H9 (cell line): ENCODE results near the gene ACVR1. TPM values are rescaled to one million over a fixed set of nuclear protein-coding genes. Genes with fewer than 3 reads are reported as not detected.

ENCODE experiments used
- DNase-seq: peaks from one replicate; pipeline ENCODE4 v3.0.0-alpha.2; 2017
- H2AFZ ChIP-seq: one replicate; pipeline ENCODE4 v1.6.1; 2013; ENCODE audit warnings: mild to moderate bottlenecking, low read length, control low read depth, moderate library complexity
- H2AK5ac ChIP-seq: 2 replicates; pipeline ENCODE4 v1.6.1; 2013; ENCODE audit warnings: low read length, control low read depth, mixed read lengths; ENCODE audit not compliant: insufficient read length
- H2BK120ac ChIP-seq: one replicate; pipeline ENCODE4 v1.6.1; 2013; ENCODE audit warnings: low read depth, mild to moderate bottlenecking, low read length, control low read depth, inconsistent platforms; ENCODE audit not compliant: poor library complexity, severe bottlenecking
- H2BK12ac ChIP-seq: 2 replicates; pipeline ENCODE4 v1.6.1; 2013; ENCODE audit warnings: low read length, control low read depth, mixed read lengths, low read depth; ENCODE audit not compliant: insufficient read length
- H2BK15ac ChIP-seq: 2 replicates; pipeline ENCODE4 v1.6.1; 2013; ENCODE audit warnings: low read depth, low read length, control low read depth
- H2BK20ac ChIP-seq: one replicate; pipeline ENCODE4 v1.6.1; 2013; ENCODE audit warnings: low read depth, mild to moderate bottlenecking, low read length, control low read depth, inconsistent platforms; ENCODE audit not compliant: poor library complexity, severe bottlenecking
- H2BK5ac ChIP-seq: 2 replicates; pipeline ENCODE4 v1.6.1; 2013; ENCODE audit warnings: low read length, control low read depth, mixed read lengths; ENCODE audit not compliant: insufficient read length
- H3K14ac ChIP-seq: 2 replicates; pipeline ENCODE4 v1.6.1; 2013; ENCODE audit warnings: low read length, control low read depth; ENCODE audit not compliant: insufficient read depth
- H3K18ac ChIP-seq: 2 replicates; pipeline ENCODE4 v1.6.1; 2013; ENCODE audit warnings: low read depth, mild to moderate bottlenecking, mixed read lengths, low read length, control low read depth; ENCODE audit not compliant: insufficient read length
- H3K23ac ChIP-seq: 2 replicates; pipeline ENCODE4 v1.6.1; 2013; ENCODE audit warnings: low read length, control low read depth, mixed read lengths, low read depth; ENCODE audit not compliant: insufficient read length
- H3K23me2 ChIP-seq: 2 replicates; pipeline ENCODE4 v1.6.1; 2013; ENCODE audit warnings: low read depth, mild to moderate bottlenecking, mixed read lengths, low read length, control low read depth; ENCODE audit not compliant: insufficient read length, poor library complexity, severe bottlenecking
- H3K27ac ChIP-seq: 2 replicates; pipeline ENCODE4 v1.5.1; 2013; ENCODE audit warnings: low read length, control low read depth, mixed read lengths, low read depth; ENCODE audit not compliant: insufficient read length
- H3K27me3 ChIP-seq: 2 replicates; pipeline ENCODE4 v1.6.1; 2013; ENCODE audit warnings: low read length, control low read depth, inconsistent platforms; ENCODE audit not compliant: insufficient read depth
- H3K4ac ChIP-seq: 2 replicates; pipeline ENCODE4 v1.6.1; 2013; ENCODE audit warnings: low read depth, mild to moderate bottlenecking, control low read depth, inconsistent platforms, low read length, moderate library complexity
- H3K4me1 ChIP-seq: 2 replicates; pipeline ENCODE4 v1.6.1; 2013; ENCODE audit warnings: low read length, control low read depth, inconsistent platforms; ENCODE audit not compliant: insufficient read depth
- H3K4me2 ChIP-seq: 2 replicates; pipeline ENCODE4 v1.6.1; 2013; ENCODE audit warnings: low read length, control low read depth, mixed read lengths; ENCODE audit not compliant: insufficient read length, insufficient read depth
- H3K56ac ChIP-seq: 2 replicates; pipeline ENCODE4 v1.6.1; 2013; ENCODE audit warnings: low read depth, mild to moderate bottlenecking, mixed read lengths, low read length, control low read depth; ENCODE audit not compliant: insufficient read length
- H3K79me1 ChIP-seq: 2 replicates; pipeline ENCODE4 v1.6.1; 2013; ENCODE audit warnings: low read depth, mild to moderate bottlenecking, moderate library complexity, low read length, control low read depth, inconsistent platforms; ENCODE audit not compliant: insufficient read depth, poor library complexity, severe bottlenecking
- H3K79me2 ChIP-seq: 2 replicates; pipeline ENCODE4 v1.6.1; 2013; ENCODE audit warnings: low read length, control low read depth, inconsistent platforms; ENCODE audit not compliant: insufficient read depth
- H3K9ac ChIP-seq: 2 replicates; pipeline ENCODE4 v1.6.1; 2013; ENCODE audit warnings: low read length, control low read depth, mixed read lengths; ENCODE audit not compliant: insufficient read length; ENCODE audit errors: extremely low read depth
- H3K9me3 ChIP-seq: one replicate; pipeline ENCODE4 v1.6.1; 2013; ENCODE audit warnings: low read depth, low read length, inconsistent platforms; ENCODE audit not compliant: control insufficient read depth
- H3T11ph ChIP-seq: one replicate; pipeline ENCODE4 v1.6.1; 2013; ENCODE audit warnings: mild to moderate bottlenecking, low read length, control low read depth, inconsistent platforms
- H4K20me1 ChIP-seq: one replicate; pipeline ENCODE4 v1.6.1; 2013; ENCODE audit not compliant: control insufficient read depth, insufficient read length, insufficient read depth
- H4K5ac ChIP-seq: 2 replicates; pipeline ENCODE4 v1.6.1; 2013; ENCODE audit warnings: low read depth, mild to moderate bottlenecking, mixed read lengths, low read length, control low read depth; ENCODE audit not compliant: insufficient read length
- H4K8ac ChIP-seq: replicated peaks from 2 replicates; pipeline ENCODE4 v1.6.1; 2013; ENCODE audit warnings: low read length, control low read depth, mixed read lengths, low read depth; ENCODE audit not compliant: insufficient read length
- H4K91ac ChIP-seq: 2 replicates; pipeline ENCODE4 v1.6.1; 2013; ENCODE audit warnings: low read depth, mild to moderate bottlenecking, moderate library complexity, mixed read lengths, low read length, control low read depth; ENCODE audit not compliant: insufficient read length
- H3K27ac Mint-ChIP-seq, 3 experiments: 2 replicates in 2 of 3; 3 replicates in 1 of 3; pipeline ENCODE4 v1.8.0; 2020 to 2021; ENCODE audit warnings: mixed read lengths in 3 of 3, mild to moderate bottlenecking in 1 of 3, moderate library complexity in 1 of 3
- H3K27me3 Mint-ChIP-seq: 2 replicates; pipeline ENCODE4 v1.8.0; 2021; ENCODE audit warnings: low read depth, mild to moderate bottlenecking, moderate library complexity, mixed read lengths
- H3K36me3 Mint-ChIP-seq, 3 experiments: 2 replicates in 2 of 3; 3 replicates in 1 of 3; pipeline ENCODE4 v1.8.0; 2020 to 2021; ENCODE audit warnings: low read depth in 3 of 3, mixed read lengths in 3 of 3; ENCODE audit not compliant: insufficient read depth in 1 of 3
- H3K4me1 Mint-ChIP-seq, 2 experiments: 2 replicates each; pipeline ENCODE4 v1.8.0; 2020; ENCODE audit warnings: mixed read lengths in 2 of 2
- H3K4me3 Mint-ChIP-seq, 2 experiments: 2 replicates in 1 of 2; 3 replicates in 1 of 2; pipeline ENCODE4 v1.8.0; 2020 to 2021; ENCODE audit warnings: mild to moderate bottlenecking in 2 of 2, mixed read lengths in 2 of 2, moderate library complexity in 1 of 2
- H3K9me3 Mint-ChIP-seq, 2 experiments: 2 replicates in 1 of 2; 3 replicates in 1 of 2; pipeline ENCODE4 v1.8.0; 2020; ENCODE audit warnings: mild to moderate bottlenecking in 2 of 2, mixed read lengths in 2 of 2, moderate library complexity in 1 of 2
- WGBS: extraction: QIAGEN DNeasy Blood & Tissue Kit; methylation state at CpG from one replicate; pipeline ENCODE4 v1.1.7; 2013; ENCODE audit warnings: missing lambda C conversion rate, low lambda C conversion rate, mixed read lengths; ENCODE audit not compliant: insufficient read length; ENCODE audit errors: extremely low coverage; 5-methylcytosine and 5-hydroxymethylcytosine counted together
- total RNA-seq: library from RNA; stranded (reverse); gene quantifications from 2 replicates; pipeline ENCODE4 v1.2.1, GENCODE V29; 2021
- TF ChIP-seq, protein P1 (sequence below): fragments of 200-600 bp; sonication (generic); conservative IDR thresholded peaks from 3 replicates; pipeline ENCODE4 v1.8.0; 2021; ENCODE audit warnings: antibody characterized with exemption, mild to moderate bottlenecking

Gene ACVR1
- total RNA-seq, 1 experiment from 2014 or later, result 21.2 TPM

DNA sequence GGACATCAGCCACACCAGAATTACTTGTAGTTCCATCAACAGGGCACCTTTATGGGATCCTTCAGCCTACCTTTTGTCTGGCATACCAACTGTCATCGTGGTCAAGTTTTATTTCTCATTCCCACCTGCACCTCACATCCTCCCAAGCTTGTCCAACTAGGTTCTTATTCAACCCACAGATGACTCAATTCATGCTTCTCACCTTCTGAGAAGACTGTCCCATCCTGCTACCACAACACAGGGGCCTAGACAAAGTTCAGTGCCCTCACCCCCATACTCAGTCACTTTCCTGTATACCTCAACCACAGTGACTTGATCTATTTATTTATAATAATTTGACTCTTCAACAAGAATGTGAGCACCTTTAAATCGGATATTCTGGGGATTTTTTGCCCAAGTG, 133.1 kb downstream of the ACVR1 start:
- peaks cover 0 to 6% of the 10 kb centered on the region in 2 experiments; a peak in 1 of 4 replicates for H3K4me1 Mint-ChIP-seq
- WGBS, result no CpG with 5 or more reads among the region's 2 CpGs
- Histone ChIP-seq H2BK5ac (no peak overlapping the region), H2BK120ac (no peak overlapping the region), H4K8ac (no peak overlapping the region), H3K23me2 (no peaks in the 10 kb centered on the region), H3K79me2 (no peaks in the 10 kb centered on the region), H3K23ac (no peak overlapping the region), H3K4me1 (no peaks in the 10 kb centered on the region), H2BK20ac (no peak overlapping the region), H3K4ac (no peak overlapping the region), H3K4me2 (no peak overlapping the region), H4K20me1 (no peaks in the 10 kb centered on the region), H2AFZ (no peak overlapping the region), H2BK15ac (no peak overlapping the region), H3K9ac (no peak overlapping the region), H3K79me1 (no peaks in the 10 kb centered on the region), H3T11ph (no peak overlapping the region), H2AK5ac (no peak overlapping the region), H2BK12ac (no peak overlapping the region), H3K9me3 (no peaks in the 10 kb centered on the region), H3K56ac (no peak overlapping the region), H4K5ac (no peak overlapping the region), H4K91ac (no peak overlapping the region), H3K27ac (no peak overlapping the region), H3K27me3 (no peaks in the 10 kb centered on the region), H3K18ac (no peak overlapping the region), H3K14ac (no peak overlapping the region)
- TF ChIP-seq, protein P1, sequence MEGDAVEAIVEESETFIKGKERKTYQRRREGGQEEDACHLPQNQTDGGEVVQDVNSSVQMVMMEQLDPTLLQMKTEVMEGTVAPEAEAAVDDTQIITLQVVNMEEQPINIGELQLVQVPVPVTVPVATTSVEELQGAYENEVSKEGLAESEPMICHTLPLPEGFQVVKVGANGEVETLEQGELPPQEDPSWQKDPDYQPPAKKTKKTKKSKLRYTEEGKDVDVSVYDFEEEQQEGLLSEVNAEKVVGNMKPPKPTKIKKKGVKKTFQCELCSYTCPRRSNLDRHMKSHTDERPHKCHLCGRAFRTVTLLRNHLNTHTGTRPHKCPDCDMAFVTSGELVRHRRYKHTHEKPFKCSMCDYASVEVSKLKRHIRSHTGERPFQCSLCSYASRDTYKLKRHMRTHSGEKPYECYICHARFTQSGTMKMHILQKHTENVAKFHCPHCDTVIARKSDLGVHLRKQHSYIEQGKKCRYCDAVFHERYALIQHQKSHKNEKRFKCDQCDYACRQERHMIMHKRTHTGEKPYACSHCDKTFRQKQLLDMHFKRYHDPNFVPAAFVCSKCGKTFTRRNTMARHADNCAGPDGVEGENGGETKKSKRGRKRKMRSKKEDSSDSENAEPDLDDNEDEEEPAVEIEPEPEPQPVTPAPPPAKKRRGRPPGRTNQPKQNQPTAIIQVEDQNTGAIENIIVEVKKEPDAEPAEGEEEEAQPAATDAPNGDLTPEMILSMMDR, result no peak
- H3K36me3 Mint-ChIP-seq, result peaks cover 2 to 8% (median 7%) of the 10 kb centered on the region in 3 experiments; a peak in 5 of 7 replicates
- H3K27ac Mint-ChIP-seq, result 0 out of 7 replicates have a peak overlapping the region, but pooled peaks of 1 of the 3 experiments have one; percentile 15
- no peak for DNase-seq
- peaks cover 2% of the 10 kb centered on the region; the same call in 1 of the 2 replicates for H3K27me3 Mint-ChIP-seq
- H3K4me3 Mint-ChIP-seq, result no peak overlapping the region
- no peaks in the 10 kb centered on the region; a peak in 1 of 5 replicates for H3K9me3 Mint-ChIP-seq
